ENCODE results near the gene ACBD4. TPM values are rescaled to one million over a fixed set of nuclear protein-coding genes. Genes with fewer than 3 reads are reported as not detected.

Gene ACBD4
- total RNA-seq, 1 donor from 2014 or later: 6.4 TPM

DNA sequence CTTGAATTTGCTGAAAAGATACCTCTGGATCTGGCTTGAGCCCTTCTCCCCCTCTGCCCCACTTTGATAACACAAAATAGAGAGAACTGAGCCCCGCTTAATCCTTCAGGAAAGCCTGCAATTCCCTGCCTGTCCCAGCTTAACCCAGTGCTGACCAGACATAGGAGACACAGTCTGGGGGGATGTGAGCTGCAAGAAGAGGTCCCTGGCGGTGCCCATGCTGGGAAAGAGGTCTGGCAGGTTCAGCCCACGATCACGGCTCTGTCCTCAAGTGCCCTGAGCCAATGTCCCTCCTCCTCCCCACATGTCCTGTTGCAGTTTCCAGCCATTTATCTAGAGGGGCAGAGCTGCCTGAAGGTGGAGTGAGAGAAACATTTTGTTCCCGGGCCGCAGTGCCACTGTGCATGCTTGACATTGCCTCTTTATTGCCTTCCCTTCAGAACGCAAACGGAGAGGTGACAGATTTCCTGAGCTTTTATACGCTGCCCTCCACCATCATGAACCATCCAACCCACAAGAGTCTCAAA lies 32.2 kb upstream of the ACBD4 start:
- no peak for DNase-seq (ENCODE audit: low spot score)
- intact Hi-C loops (cut with DNase I): no loop called here

DNA sequence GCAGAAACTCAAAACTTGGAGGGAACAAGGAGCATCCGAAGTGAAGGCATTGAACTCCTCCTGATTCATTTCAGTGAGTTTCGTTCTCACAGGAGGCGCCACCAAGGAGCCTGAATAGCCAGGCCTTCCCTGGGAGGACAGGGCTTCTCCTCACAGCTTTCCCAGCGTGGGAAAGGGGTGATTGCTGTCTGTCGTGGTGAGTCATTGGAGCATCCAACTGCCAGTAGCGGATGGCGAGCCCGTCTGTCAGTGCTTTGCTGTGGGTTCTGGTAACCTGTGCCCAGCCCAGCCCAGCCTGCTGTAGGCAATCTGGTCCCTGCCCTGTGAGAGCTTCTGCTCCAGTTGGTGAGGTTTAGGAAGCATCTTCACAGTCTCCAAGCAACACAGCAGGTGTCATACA lies 31.5 kb upstream of the ACBD4 start:
- intact Hi-C loops (cut with DNase I): no loop called here
- no peak for DNase-seq (ENCODE audit: low spot score)

DNA sequence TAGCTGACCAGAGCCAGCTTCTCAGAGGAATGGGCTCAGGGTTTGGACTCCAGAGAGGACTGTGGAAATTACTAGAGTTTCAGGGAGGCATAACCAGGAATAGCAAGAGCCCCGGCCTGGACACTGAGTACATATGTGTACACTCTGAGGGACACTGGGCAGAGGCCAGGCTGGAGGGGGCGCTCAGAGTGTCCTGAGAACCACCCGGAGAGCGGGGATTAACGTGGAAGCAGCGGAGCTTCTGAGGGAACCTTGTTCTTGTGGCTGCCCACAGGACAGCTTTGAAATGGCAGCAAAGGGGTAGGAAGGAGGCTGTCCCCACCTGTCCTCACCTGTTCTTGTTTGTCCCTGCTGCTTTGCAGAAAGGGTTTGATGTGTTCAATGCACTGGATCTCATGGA lies 31.0 kb upstream of the ACBD4 start:
- intact Hi-C loops (cut with DNase I): no loop called here
- DNase-seq (ENCODE audit: low spot score): no peak

DNA sequence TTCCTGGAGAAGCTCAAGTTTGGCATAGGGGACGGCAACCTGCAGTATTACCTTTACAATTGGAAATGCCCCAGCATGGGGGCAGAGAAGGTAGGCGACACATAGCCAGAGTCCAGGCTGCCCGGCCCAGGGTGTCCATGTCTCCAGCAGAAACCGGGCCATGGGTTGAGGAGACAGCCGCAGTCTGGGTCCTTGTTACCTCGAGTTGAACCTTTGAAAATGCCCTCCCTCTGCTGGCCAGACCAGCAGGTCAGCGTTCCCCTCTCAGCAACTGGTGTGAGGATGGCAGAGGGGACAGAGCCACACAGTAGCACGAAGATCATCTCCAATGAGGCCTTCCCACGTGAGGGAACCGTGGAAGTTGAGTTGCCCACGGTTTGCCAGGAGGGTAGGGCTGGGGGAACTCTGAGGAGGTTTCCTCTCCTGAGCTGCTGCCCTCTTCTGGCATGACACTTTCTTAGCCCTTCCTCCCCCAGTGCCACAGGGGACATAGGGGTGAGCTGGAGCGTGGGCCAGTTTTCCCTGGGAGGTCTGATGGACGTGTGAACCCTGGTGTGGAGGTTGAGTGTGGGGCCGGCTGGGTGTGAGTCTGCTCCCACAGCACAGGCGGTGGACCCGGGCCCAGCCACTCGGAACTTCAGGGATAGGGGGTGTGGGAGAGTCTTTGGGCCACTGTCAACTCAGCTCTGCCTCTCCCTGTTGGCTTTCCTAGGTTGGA lies 30.4 kb upstream of the ACBD4 start:
- intact Hi-C loops (cut with DNase I): no loop called here

DNA sequence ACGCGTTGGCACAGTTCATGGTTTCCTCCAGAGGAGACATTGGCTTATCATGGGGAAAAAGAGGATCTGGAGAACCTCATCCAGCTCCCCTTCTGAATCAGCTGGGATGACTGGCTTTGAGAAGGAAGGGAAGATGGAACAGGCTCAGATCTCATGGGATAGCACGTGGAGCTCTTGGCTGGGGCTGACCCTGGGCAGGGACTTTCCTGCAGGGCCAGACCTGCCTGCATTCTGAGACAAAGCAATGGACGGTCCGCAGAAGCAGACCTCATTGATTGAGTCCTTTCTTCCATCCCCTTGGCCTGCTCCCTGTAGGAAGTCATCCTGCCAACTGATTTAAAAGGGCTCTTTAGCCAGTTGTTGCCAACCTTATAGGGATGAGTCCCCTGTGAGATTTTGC lies 29.4 kb upstream of the ACBD4 start:
- intact Hi-C loops (cut with DNase I): no loop called here
- DNase-seq (ENCODE audit: low spot score): no peak

More for the DNA sequence above, 30.4 kb upstream of the ACBD4 start:
- no peak for DNase-seq (ENCODE audit: low spot score)

DNA sequence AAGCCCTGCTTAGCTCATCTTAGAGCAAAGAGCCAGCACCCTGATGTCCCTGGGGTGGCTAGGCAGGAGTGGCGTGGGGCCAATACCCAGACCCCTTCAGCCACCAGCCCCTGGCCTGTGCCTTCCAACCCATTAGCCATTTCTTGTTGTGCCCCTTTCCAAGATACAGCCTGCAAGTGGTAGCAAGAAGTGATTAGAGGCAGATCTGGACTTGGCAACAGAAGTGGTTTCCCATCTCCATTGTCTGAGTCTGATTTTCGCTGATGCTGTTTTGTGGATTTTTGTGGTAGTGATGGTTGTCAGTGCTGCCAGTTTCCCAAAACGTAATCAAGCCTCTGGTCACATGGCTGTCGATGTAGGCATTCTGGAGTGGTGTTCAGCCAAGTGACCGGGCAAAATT lies 28.9 kb upstream of the ACBD4 start:
- intact Hi-C loops (cut with DNase I): no loop called here
- DNase-seq (ENCODE audit: low spot score): no peak

DNA sequence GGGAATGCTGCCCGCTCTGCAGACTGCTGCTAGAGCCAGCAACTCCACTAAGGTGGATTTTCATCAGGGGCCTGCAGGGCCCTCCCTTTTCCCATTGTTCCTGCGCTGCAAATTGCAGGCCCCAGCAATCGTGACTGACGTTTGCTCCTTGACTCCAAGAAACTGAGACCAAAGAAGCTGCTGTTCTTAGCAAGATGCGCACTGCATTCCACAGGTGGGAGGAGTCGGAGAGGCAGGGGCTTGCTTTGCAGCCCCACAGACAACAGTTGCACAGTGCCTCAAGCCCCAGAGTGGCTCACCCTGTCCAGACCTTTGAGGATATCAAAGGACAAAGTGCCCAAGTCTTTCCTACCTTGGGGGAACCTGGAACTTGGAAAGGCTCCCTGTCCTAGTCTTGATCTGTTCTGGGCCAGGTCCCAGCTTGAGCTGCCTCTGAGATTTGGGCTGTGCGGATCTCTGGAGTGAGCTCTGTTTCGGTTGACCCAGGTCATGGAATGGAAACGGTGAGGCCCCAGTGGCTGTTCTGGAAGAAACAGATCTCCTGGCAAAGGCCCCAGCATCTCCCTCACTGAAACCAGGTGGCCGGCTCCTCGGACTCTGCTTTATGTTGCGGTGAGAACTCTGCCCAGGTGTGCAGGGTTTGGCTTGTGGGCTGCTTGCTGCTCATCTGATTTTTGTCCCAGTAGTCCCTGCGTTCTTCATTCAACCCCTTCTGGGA lies 28.0 kb upstream of the ACBD4 start:
- intact Hi-C loops (cut with DNase I): no loop called here
- no peak for DNase-seq (ENCODE audit: low spot score)

DNA sequence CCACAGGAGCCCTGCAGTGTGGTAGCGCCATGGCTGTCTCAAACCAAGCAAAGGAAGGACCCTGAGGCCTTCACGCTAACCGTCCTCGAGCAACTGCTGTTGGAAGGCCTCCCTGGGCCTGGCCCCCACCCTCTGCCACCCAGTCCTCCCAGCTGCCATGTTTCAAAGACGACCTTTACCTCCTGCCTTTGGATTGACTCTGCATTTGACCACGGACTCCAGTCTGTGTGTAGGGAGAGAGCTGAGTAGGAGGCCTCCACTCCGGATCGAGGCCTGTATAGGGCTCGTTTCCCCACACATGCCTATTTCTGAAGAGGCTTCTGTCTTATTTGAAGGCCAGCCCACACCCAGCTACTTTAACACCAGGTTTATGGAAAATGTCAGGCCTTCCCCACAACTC lies 27.4 kb upstream of the ACBD4 start:
- DNase-seq (ENCODE audit: low spot score): no peak
- intact Hi-C loops (cut with DNase I): no loop called here

DNA sequence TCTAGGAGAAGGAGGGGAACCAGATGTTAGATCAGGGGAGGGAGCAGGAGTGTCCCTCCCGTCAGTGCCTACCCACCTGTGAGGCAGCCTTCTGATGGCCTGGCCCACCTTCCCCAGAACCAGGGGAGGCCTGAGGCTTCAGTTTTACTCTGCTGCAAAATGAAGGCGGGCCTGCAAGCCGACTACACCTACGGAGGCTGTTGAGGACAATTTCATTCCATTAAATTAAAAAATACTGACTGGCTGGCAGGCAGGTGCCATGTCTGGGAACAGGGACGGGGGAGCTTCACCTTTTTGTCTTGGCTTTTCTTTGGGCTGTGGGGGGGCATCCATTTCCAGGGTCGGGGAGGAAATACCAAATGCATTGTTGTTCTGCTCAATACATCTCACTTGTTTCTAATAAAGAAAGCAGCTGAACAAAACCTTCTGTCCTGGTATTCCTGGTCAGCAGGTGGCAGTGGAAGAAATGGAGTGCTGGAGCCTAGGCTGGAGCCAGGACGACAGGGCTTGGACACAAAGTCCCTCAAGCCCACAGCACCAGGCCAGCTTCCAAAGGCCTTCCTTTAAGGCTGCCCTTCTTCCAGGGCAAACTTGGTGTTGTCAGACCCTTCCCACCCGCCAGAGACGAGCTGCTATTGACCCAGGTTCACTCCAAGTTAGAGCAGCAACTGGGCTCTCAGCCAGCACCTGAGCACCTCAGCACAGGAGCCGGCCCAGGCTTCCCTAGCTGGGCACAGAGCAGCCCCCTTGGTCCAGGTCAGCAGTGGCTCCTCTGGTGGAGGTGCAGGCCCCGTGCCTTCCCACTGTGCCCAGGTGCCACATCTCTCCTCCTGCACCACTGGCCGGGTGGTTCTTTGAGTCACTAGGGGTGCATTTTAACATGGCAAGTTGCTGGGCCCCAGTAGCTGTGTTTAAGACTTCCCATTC lies 26.6 kb upstream of the ACBD4 start:
- intact Hi-C loops (cut with DNase I): no loop called here
- DNase-seq (ENCODE audit: low spot score): no peak

DNA sequence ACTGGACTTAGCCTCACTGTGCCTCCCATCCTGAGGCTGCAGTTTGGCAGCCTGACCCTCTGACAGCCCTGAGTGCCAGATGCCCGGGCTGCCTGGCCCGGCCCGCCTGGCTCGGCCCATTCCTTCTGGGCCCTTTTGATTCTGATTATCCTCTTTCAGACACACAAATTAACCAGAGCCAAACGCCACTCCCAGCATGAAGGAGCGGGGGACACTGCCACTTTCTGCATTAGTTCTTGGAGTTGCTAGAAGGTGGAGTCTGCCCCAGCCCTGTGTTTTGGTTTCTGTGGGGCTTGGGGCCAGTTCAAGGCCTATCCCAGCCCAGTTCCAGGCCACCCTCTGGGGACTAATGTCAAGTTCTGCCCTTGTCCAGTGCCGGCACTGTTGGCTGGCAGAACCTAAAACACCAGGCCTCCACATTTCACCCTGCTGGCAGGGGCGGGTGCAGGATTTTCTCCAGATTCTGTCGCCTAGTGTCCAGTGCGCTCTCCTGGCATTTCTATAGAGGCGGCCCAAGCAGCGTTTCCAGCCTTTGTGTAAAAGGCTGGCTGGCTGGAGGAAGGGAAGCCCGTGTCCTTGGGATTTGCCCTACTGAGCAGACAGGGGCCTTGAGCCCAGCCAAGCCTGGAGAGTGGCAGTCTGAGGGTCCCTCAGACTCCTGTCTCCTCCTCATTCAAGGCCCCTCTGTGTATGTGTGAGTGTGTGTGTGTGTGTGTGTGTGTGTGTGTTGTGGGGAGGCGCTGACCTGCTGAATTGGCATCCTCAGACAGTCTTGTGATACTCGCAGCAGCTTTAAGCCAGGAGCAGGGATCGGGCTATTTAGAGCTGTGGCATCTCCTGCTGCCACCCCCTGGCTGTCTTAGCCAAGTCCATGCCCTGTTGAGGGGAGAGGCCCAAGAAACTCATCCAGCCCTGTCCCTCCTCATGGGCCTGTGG lies 24.5 kb upstream of the ACBD4 start:
- DNase-seq (ENCODE audit: low spot score): peak; percentile 83
- intact Hi-C loops (cut with DNase I): loop anchor here (2.0 kb wide), 1 partner anchor 18 kb away; no protein-coding TSS in a partner anchor

DNA sequence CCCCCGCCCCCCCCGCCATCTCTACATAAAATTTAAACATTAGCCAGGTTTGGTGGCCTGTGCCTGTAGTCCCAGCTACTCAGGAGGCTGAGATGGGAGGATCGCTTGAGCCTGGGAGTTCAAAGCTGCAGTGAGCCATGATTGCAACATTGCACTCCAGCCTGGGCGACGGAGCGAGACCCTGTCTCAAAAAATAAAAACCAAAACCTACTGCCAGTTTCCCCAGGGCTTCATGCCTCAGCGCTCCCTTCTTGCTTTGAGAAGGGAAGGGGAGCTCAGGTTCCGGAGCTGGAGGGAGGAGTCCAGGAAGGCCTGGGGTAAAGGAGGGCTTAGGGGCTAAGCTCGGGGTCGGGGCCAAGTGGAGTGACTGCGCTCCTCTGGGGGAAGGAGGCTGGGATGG lies 23.6 kb upstream of the ACBD4 start:
- intact Hi-C loops (cut with DNase I): loop anchor here (2.0 kb wide), 1 partner anchor 17 kb away; no protein-coding TSS in a partner anchor
- no peak for DNase-seq (ENCODE audit: low spot score)

DNA sequence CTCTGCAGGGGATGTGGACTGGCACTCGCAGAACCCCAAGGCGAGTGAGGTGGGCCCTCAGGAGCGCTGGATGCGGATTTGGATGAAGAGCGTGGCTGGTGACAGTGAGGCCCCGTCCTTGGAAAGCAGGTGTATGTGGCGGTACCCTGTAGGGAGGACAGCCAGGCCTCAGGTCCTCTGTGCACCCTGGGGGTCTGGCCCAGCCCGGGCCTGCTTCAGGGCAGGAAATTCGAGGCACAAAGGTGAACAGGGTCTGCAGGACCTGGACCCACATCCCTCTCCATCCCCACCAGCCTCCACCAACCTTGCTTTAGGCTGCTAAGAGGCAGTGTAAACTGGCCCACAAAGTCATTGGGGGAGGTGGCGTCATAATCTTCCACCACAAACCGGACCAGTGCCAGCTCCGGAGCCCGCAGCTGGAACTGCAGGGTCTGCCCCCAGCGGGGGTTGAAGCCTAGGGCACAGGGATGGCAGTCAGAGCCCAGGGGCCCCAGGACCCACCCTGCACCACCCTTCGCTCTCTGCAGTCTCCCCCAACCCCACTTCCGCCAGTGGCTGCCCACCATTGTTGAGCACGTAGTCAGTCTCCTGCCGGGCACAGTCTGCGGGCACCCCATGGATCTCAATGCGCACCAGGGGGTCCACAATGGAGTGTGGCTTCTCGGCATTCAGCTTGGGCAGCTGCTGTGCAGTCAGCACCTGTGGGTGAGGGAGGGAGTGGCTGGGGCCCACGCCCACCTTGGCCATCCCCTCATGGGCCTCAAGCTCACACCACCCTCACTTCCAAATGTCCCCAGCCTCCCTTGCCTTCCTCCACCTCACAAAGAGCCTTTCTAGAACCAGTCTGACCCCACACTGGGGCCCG lies 22.7 kb upstream of the ACBD4 start:
- no peak for DNase-seq (ENCODE audit: low spot score)
- intact Hi-C loops (cut with DNase I): no loop called here

DNA sequence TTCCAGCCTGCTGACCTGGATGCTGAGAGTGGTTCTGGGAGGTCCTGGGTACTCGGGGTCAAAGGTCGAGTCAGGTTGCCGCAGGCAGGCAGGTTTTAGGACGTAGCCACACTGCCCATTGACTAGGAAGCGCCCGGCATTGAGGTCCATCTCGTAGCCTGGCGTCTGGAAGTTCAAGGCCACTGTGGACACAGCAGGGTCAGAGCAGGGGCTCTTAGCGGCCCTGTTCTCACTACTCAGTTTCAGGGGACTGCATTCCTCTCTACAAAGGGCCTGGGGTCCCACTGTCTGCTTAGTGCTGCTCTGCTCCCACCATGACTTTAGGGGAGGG lies 22.1 kb upstream of the ACBD4 start:
- no peak for DNase-seq (ENCODE audit: low spot score)
- intact Hi-C loops (cut with DNase I): no loop called here

DNA sequence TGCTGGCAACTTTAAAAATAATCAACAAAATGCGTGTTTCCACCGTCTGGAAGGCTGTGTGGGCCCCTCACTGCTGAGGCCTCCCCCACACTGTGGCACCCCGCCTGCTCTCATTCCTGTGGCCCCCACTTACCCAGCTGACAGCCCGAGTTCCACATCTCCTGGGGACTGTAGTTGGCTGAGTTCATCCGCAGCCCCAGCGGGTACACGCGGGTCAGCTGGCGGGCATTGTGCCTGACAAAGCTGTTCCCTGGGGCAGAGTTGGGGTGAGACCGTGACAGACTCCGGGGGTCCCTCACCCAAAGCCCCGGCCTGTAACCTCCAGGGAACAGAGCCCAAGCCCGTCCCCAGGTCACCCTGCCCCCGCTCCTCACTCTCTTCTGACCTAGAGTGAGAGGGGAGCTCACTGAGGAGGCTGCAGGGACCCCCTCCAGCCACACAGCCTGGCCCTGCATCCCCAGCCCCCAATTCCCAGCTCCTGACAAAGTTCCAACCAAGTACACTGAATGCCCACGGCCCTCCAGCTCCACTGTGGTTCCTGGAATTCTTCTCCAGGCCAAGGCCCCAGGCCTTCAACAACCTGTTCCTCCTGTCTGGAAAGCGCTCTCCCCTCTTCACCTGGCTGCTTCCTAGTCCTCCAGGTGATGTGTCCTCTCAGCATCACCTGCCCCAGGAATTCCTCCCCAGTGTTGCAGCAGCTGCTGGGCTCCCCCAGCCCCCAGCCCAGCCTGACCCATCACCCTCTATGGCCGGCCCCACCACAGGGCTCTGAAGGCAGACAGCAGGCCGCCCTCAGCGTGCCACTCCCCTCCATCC lies 21.2 kb upstream of the ACBD4 start:
- intact Hi-C loops (cut with DNase I): no loop called here
- no peak for DNase-seq (ENCODE audit: low spot score)

DNA sequence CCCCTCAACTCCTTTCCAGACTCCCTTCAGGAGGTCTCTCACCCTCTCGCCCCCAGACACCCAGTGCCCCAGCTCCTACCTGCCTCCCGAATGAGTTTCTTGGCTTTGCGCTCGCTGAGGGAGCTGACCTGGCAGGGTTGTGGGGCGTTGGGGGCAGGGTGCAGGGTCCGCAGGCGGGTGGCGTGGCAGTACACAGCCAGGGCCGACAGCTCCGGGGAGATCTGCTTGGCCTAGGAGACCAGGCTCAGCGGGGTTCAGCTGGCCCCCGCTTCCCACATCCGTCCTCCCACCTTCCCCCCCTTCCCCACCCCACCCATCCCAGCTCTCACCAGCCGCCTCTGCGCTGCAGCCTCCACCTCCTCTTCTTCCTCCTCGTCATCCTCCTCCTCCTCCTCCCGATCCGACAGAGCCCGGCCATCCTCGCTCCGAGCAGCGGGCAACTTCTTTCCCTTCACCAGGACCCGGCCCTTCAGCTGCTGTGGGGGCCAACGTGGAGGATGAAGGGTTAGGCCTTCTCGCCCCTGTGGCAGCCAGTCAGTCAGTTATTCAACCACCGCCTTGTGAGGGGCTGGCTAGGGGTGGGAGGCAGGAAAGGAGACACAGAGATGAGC lies 20.4 kb upstream of the ACBD4 start:
- intact Hi-C loops (cut with DNase I): no loop called here
- no peak for DNase-seq (ENCODE audit: low spot score)

DNA sequence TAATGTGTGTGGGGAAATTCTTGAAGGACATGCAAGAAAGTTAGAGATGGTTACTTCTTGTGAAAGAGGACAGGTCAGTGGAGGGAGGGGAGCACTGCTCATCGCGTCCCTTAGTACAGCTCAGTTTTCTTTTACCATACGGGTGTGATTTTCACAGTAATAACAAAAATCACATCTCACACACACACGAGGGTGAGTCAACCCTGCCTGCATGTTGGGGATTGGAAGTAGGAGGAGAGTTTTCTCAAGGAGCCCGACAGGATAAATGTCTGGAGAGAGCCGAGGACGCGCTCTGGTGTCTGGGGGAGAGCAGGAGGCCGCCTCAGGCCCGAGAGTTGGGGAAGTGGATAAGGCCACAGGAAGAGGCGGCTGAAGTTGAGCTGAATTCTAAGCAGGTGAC lies 19.6 kb upstream of the ACBD4 start:
- intact Hi-C loops (cut with DNase I): no loop called here
- no peak for DNase-seq (ENCODE audit: low spot score)

DNA sequence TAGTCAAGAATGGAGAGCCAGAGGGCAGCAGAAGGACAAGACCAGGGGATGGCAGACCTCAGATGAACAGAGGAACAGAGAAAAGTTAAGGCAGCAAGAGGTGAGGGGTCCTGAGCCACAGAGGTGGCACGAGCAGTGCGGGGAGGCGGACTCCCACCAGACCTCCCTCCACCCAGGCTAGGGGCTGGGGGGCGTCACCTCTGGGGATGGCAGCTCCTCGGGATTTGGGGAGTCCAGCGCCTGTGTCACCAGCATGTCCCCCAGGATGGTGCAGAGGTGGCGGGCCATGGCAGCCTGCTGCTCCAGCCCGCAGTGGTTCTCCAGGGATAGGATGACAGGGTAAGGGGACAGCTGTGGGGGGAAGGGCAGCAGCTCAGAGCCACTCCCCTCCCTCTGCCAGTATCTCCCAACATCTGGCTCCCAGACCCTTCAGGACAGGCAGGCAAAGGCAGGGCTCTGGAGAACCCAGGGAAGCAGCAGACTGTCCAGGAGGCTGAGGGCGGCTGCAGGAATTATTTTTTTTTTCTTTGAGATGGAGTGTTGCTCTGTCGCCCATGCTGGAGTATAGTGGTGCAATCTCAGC lies 19.0 kb upstream of the ACBD4 start:
- intact Hi-C loops (cut with DNase I): no loop called here
- DNase-seq (ENCODE audit: low spot score): no peak

Measured in cardiac septum (tissue), 1 donor.